ENCODE measurements around the gene C1S. TPM values are rescaled to one million over a fixed set of nuclear protein-coding genes. Genes with fewer than 3 reads are reported as not detected.
"Not testable (repeated sequence)": the region's sequence is repeated elsewhere in the genome, so short reads cannot be mapped to it uniquely, and the experiment has no call there.

C1S gene
- total RNA-seq, 2 experiments from 2014 or later, result 3.8 to 4.6 TPM

GRCh38 chr12:7035463-7035862 lies 25.1 kb upstream of the C1S start:
- Mint-ChIP-seq H3K27ac (no peak overlapping the region), H3K4me3 (no peak overlapping the region), H3K27me3 (no peaks in the 10 kb centered on the region), H3K4me1 (ENCODE audit: low read depth) (no peaks in the 10 kb centered on the region), H3K9me3 (no peaks in the 10 kb centered on the region), H3K36me3 (ENCODE audit: low read depth) (no peaks in the 10 kb centered on the region)
- Histone ChIP-seq H3K4me1 (ENCODE audit: insufficient read depth, low read length) (no peaks in the 10 kb centered on the region), H3K4me3 (ENCODE audit: low read length) (no peak overlapping the region), H3K36me3 (ENCODE audit: insufficient read depth, low read length) (no peaks in the 10 kb centered on the region), H3K27me3 (ENCODE audit: control insufficient read depth in 1 of 2, insufficient read depth in 2 of 2, low read length in 2 of 2) (no peaks in the 10 kb centered on the region), H3K9me3 (ENCODE audit: control insufficient read depth in 1 of 2, insufficient read depth in 1 of 2, low read length in 2 of 2) (no peaks in the 10 kb centered on the region), H3K27ac (ENCODE audit: low read depth in 1 of 2, low read length in 2 of 2) (no peak overlapping the region)
- no peak for TF ChIP-seq CTCF (IDR thresholded peaks at IDR 0.05)
- intact Hi-C loops (cut with DNase I, micrococcal nuclease), result loop anchor here in 1 of 2 experiments (5.0 kb wide), 1 partner anchor 47 kb away; no protein-coding TSS in a partner anchor
- POLR2A ChIA-PET, result no interaction called here
- ATAC-seq (ENCODE audit: poor library complexity), result no peak
- CTCF ChIA-PET, result interaction anchor here (0.7 kb wide), 1 partner anchor 29 kb away, joined by 3 read pairs; no protein-coding TSS in a partner anchor
- DNase-seq, result no peak

GRCh38 chr12:7037411-7037810 lies 23.1 kb upstream of the C1S start:
- H3K27ac ChIP-seq (ENCODE audit: low read depth in 1 of 2, low read length in 2 of 2); H3K4me1 Mint-ChIP-seq (ENCODE audit: low read depth); H3K36me3 Mint-ChIP-seq (ENCODE audit: low read depth); DNase-seq; H3K4me3 ChIP-seq (ENCODE audit: low read length); H3K27me3 ChIP-seq (ENCODE audit: control insufficient read depth in 1 of 2, insufficient read depth in 2 of 2, low read length in 2 of 2); CTCF ChIA-PET; ATAC-seq (ENCODE audit: poor library complexity); H3K9me3 ChIP-seq (ENCODE audit: control insufficient read depth in 1 of 2, insufficient read depth in 1 of 2, low read length in 2 of 2); H3K4me3 Mint-ChIP-seq; POLR2A ChIA-PET; H3K27me3 Mint-ChIP-seq; H3K4me1 ChIP-seq (ENCODE audit: insufficient read depth, low read length); H3K9me3 Mint-ChIP-seq; H3K27ac Mint-ChIP-seq; H3K36me3 ChIP-seq (ENCODE audit: insufficient read depth, low read length): not testable (repeated sequence)
- intact Hi-C loops (cut with DNase I, micrococcal nuclease), result loop anchor here in 1 of 2 experiments (5.0 kb wide), 1 partner anchor 45 kb away; no protein-coding TSS in a partner anchor

GRCh38 chr12:7038591-7038990 lies 21.9 kb upstream of the C1S start:
- no peak overlapping the region for H3K4me3 Mint-ChIP-seq
- Histone ChIP-seq H3K27me3 (ENCODE audit: control insufficient read depth in 1 of 2, insufficient read depth in 2 of 2, low read length in 2 of 2) (no peaks in the 10 kb centered on the region), H3K4me1 (ENCODE audit: insufficient read depth, low read length) (no peaks in the 10 kb centered on the region), H3K36me3 (ENCODE audit: insufficient read depth, low read length) (no peaks in the 10 kb centered on the region), H3K9me3 (ENCODE audit: control insufficient read depth in 1 of 2, insufficient read depth in 1 of 2, low read length in 2 of 2) (no peaks in the 10 kb centered on the region), H3K27ac (ENCODE audit: low read depth in 1 of 2, low read length in 2 of 2) (no peak overlapping the region), H3K4me3 (ENCODE audit: low read length) (no peak overlapping the region)
- no peak overlapping the region for H3K27ac Mint-ChIP-seq
- CTCF ChIA-PET, result no interaction called here
- TF ChIP-seq CTCF (IDR thresholded peaks at IDR 0.05), result no peak
- DNase-seq (no peak), ATAC-seq (ENCODE audit: poor library complexity) (no peak)
- no peaks in the 10 kb centered on the region for H3K9me3 Mint-ChIP-seq
- no peaks in the 10 kb centered on the region for H3K36me3 Mint-ChIP-seq (ENCODE audit: low read depth)
- H3K4me1 Mint-ChIP-seq (ENCODE audit: low read depth), result no peaks in the 10 kb centered on the region
- H3K27me3 Mint-ChIP-seq, result no peaks in the 10 kb centered on the region
- POLR2A ChIA-PET, result no interaction called here
- intact Hi-C loops (cut with DNase I, micrococcal nuclease), result loop anchor here in 1 of 2 experiments (5.0 kb wide), 1 partner anchor 44 kb away; no protein-coding TSS in a partner anchor

GRCh38 chr12:7039403-7039802 lies 21.1 kb upstream of the C1S start:
- ATAC-seq (ENCODE audit: poor library complexity), result no peak
- POLR2A ChIA-PET, result no interaction called here
- intact Hi-C loops (cut with DNase I, micrococcal nuclease), result loop anchor here in 1 of 2 experiments (5.0 kb wide), 1 partner anchor 43 kb away; no protein-coding TSS in a partner anchor
- no peaks in the 10 kb centered on the region for H3K9me3 Mint-ChIP-seq
- CTCF ChIA-PET, result no interaction called here
- no peaks in the 10 kb centered on the region for H3K36me3 Mint-ChIP-seq (ENCODE audit: low read depth)
- TF ChIP-seq CTCF (IDR thresholded peaks at IDR 0.05), result no peak
- no peaks in the 10 kb centered on the region for H3K27me3 Mint-ChIP-seq
- no peak overlapping the region for H3K4me3 Mint-ChIP-seq
- Histone ChIP-seq H3K36me3 (ENCODE audit: insufficient read depth, low read length) (no peaks in the 10 kb centered on the region), H3K4me3 (ENCODE audit: low read length) (no peak overlapping the region), H3K9me3 (ENCODE audit: control insufficient read depth in 1 of 2, insufficient read depth in 1 of 2, low read length in 2 of 2) (no peaks in the 10 kb centered on the region), H3K27ac (ENCODE audit: low read depth in 1 of 2, low read length in 2 of 2) (no peak overlapping the region), H3K27me3 (ENCODE audit: control insufficient read depth in 1 of 2, insufficient read depth in 2 of 2, low read length in 2 of 2) (no peaks in the 10 kb centered on the region), H3K4me1 (ENCODE audit: insufficient read depth, low read length) (no peaks in the 10 kb centered on the region)
- H3K27ac Mint-ChIP-seq, result no peak overlapping the region
- no peak for DNase-seq
- H3K4me1 Mint-ChIP-seq (ENCODE audit: low read depth), result no peaks in the 10 kb centered on the region

Measured in CD4-positive, alpha-beta T cell (primary cell).